ENCODE data around the gene FBLL1.

The FBLL1 gene

GRCh38 chr5:168528521-168529373 lies at the start of gene FBLL1:
Gene FBLL1 (plus strand): TSS chr5:168529305. CDS start chr5:168529505, 200 bp downstream.
- H3K27ac ChIP-seq, result peak within 1 kb of the TSS; percentile 49; the same call in 1 of the 2 replicates

GRCh38 chr5:168480601-168481000 lies 48.5 kb upstream of the FBLL1 start:
- no peak for TF ChIP-seq CTCF (conservative IDR thresholded peaks at IDR 0.05)
- no peak overlapping the region for H3K27ac ChIP-seq

More at GRCh38 chr5:168528521-168529373, at the start of gene FBLL1:
- TF ChIP-seq CTCF (conservative IDR thresholded peaks at IDR 0.05), result no peak

- no peak overlapping the region for H3K27ac ChIP-seq
- TF ChIP-seq CTCF (conservative IDR thresholded peaks at IDR 0.05), result no peak
Measured at GRCh38 chr5:168481330-168481788, 47.7 kb upstream of the FBLL1 start.

DNA sequence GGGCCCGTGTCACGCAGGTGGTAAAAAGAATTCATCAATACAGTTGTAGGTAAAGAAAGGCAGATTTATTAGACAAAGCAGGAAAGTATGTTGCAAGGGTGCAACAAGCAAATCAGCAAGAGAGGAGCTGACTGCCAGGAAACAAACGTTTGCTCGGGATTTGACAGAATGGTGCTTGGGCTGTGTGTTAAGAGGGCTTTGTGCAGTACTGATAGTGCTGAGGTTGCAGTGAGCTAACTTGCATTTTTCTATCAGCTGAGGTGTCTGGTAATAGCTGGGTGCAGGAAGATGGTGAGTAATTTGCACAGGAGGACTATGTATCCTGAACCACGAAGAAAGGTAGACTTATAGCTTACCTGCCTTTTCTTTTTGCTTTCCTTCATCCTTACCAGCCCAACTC lies 46.7 kb upstream of the FBLL1 start:
- H3K27ac ChIP-seq, result no peak overlapping the region
- no peak for TF ChIP-seq CTCF (conservative IDR thresholded peaks at IDR 0.05)

GRCh38 chr5:168486136-168486879 lies 42.8 kb upstream of the FBLL1 start, which contains the start of gene RARS1:
Gene RARS1 (plus strand): TSS chr5:168486471. CDS start chr5:168486499, 28 bp downstream.
- TF ChIP-seq CTCF (conservative IDR thresholded peaks at IDR 0.05), result peak; percentile 90
- peak within 1 kb of the TSS; percentile 75 for H3K27ac ChIP-seq

GRCh38 chr5:168489059-168489458 lies 40.0 kb upstream of the FBLL1 start:
- TF ChIP-seq CTCF (conservative IDR thresholded peaks at IDR 0.05), result no peak
- H3K27ac ChIP-seq, result no peak overlapping the region

- TF ChIP-seq CTCF (conservative IDR thresholded peaks at IDR 0.05), result no peak
- no peak overlapping the region for H3K27ac ChIP-seq
Measured at GRCh38 chr5:168494057-168494555, 35.0 kb upstream of the FBLL1 start.
